8988T (cell line): ENCODE measurements around the gene ASTN2.
"Not testable (repeated sequence)": the region's sequence is repeated elsewhere in the genome, so short reads cannot be mapped to it uniquely, and the experiment has no call there.

Experiments used
- DNase-seq: peaks from one replicate; pipeline ENCODE4 v3.0.0; 2011

The ASTN2 gene

GRCh38 chr9:116901260-116901659 is 513.6 kb downstream of the ASTN2 start:
- DNase-seq = no peak

- DNase-seq = no peak
Observed at GRCh38 chr9:116900543-116900942, 514.3 kb downstream of the ASTN2 start.

DNA sequence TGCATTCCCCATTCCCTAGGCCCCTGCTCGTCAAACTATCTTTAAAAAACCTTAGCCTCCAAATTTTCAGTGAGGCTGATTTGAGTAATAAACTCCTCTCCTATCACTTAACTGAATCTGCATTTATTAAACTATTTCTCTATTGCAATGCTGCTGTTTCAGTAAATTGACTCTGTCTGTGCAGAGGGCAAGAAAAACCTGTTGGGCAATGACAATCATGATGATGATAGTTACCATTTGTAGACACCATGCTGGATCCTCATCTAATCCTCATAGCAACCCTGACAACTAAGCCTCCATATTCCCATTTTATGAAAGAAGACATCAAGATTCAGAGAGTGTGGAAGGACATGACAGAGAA is 514.9 kb downstream of the ASTN2 start:
- DNase-seq = no peak

DNA sequence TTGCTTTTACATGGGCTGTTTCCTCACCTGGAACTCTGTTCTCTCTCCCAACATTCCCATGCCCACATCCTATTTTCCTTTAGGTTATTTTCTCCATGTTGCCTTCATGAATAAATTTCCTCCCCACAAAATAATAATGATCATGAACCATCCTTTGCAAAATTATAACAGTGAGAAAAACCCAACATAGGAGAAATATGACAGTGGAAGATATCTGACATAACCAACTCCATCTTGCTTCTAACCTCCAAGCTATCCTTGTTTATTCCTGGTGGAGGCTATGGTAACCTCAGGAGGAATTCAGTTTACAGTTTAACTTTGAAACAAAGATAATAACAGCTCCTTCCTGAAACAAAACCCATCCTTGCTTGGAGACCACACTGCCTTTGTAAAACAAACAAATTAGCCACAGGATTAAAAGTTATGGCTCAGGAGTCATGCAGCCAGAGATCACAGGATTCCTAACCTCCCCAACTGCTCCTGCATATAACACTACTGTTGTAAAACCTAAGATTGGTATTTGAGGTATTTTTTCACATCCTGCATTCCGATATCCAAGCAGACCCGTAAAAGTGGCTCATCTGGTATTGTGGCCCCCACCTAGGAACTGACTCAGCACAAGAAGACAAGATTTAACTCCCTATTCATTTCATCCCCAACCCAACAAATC is 515.4 kb downstream of the ASTN2 start:
- DNase-seq = no peak

DNA sequence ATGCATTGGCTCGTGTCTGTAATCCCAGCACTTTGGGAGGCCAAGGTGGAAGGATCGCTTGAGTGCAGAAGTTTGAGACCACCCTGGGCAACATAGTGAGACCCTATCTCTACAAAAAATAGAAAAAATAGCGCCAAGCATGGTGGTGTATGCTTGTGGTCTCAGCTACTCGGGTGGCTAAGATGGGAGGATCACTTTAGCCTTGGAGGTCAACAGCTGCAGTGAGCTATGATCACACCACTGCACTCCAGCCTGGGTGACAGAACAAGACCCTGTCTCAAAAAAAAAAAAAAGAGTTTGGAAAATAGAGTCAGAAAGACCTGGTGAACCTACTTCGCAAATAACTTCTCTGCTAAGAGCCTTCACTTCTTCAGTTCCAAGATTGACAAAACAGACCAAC is 516.7 kb downstream of the ASTN2 start:
- DNase-seq = not testable (repeated sequence)

GRCh38 chr9:116897201-116897600 is 517.7 kb downstream of the ASTN2 start:
- DNase-seq = no peak

- DNase-seq = no peak
Observed at GRCh38 chr9:116895961-116896360, 518.9 kb downstream of the ASTN2 start.

DNA sequence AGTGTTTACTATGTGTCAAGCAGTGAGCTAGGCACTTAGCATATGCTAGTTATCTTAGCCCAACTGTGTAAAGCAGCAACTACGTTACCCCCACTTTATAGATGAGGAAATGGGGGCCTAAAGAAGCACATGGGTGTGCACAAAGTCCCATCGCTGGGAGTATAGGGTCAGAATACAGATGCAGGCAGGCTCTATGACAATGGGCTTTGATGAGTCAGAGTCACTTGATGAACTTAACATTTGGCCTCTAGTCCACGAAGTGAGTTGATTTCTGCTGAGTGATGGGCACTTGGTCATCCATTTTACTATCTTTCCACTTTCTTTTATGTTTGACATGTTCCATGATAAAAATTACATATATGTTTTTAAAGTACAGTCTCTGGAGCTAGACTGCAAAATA is 523.4 kb downstream of the ASTN2 start:
- no peak for DNase-seq

- not testable (repeated sequence) for DNase-seq
Observed at GRCh38 chr9:116888476-116888875, 526.4 kb downstream of the ASTN2 start.

DNA sequence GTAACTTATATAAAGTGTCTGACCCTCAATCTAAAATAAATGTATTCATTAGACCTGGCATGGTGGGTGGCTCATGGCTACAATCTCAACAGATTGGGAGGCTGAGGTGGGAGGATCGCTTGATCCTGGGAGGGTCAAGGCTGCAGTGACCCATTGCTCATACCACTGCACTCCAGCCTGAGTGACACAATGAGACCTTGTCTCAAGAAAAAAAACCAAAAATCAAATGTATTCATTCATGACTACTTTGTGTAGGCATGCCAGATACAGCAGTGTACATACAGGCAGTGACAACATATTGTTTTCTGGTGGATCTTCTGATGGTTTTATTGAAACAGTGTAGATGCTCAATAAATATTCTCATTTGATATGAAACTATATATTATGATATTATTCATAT is 526.8 kb downstream of the ASTN2 start:
- DNase-seq = no peak

DNA sequence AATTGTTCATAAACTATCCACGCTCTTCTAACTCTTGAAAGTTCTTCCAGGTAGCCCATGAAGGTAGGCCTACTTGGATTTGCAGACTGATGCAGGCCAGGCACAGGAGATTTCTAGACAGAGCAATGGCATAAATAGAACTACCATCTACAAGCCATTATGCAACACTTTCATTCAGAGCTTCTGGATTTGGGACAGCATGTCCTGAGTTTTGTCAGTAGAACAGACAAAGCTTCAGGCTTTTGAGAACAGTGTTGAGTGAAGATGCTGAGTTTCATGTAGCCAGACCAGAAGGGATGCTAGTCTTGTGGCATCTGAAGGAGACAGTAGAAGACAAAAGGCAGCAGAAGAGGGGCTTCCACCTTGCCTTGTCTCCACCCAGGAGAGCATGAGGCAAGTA is 531.2 kb downstream of the ASTN2 start:
- DNase-seq = no peak

DNA sequence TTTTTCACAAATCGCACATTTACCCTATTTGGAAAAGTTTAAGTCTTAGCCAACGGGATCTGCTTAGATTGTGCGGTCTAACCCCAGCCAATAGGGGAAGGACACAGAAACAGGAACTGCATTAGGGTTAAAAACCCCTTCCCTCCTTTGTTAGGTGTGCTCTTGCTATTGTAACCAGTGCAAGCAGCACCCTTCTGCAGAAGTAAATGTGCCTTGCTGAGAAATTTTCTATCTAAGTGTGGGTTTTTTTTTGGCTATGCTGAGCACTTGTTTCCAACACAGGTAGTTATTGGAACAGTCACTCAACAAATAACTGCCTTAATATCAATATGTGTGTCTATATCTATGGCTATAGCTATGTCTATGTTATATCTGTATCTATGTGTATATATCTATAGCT is 537.8 kb downstream of the ASTN2 start:
- no peak for DNase-seq

GRCh38 chr9:116875576-116875975 is 539.3 kb downstream of the ASTN2 start:
- no peak for DNase-seq

DNA sequence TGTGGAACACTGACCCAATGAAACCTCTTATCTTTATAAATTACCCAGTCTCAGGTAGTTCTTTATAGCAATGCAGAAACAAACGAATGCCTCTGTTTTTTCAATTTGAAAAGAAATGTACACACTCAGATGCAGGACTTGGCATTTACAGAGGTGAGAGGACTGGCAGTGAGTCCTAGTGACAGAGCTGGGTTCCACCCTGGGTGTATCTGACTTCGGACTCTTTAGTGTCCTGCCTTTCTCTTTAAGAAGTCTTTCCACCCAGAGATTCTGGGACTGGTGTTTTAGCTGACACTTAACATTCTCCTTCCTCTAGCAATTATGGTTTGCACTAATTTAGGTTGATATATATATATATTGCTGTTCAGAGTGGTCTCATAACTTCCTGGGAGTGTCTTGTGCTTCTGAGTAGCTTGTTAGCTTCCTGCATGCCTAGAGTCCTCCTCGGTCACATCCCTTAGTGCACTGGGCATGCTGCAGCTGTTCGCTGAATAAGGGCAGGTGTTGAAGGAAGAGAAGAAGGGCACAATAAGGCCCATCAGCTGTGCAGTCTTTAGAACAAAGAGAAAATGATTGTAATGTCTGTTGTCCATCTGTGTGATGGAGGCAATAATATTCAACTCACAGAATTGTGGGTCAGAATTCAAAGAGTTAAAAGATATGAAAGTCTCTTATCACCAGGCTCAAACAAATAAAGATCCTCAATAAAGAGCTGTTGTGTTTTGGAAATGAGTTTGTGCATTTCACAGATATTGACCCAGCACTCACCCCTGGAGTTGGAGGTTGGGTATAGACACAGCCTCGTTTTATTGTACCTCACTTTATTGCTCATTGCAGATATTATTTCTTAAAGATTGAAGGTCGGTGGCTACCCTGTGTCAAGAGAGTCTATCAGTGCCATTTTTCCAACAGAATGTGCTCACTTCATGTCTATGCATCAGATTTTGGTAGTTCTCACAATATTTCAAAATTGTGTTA is 540.6 kb downstream of the ASTN2 start:
- no peak for DNase-seq

DNA sequence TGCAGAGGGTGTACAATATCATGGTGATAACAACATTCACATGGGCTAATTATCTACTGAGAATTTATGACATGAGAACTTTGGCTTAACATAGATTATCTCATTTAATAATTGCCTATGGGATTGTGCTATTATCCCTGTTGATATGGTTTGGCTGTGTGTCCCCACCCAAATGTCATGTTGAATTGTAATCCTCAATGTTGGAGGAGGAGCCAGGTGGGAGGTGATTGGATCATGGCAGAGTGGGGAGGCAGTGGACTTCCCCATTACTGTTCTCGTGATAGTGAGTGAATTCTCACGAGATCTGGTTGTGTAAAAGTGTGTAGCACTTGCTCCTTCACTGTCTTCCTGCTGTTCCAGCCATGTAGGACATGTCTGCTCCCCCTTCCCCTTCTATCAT is 541.4 kb downstream of the ASTN2 start:
- DNase-seq = no peak

DNA sequence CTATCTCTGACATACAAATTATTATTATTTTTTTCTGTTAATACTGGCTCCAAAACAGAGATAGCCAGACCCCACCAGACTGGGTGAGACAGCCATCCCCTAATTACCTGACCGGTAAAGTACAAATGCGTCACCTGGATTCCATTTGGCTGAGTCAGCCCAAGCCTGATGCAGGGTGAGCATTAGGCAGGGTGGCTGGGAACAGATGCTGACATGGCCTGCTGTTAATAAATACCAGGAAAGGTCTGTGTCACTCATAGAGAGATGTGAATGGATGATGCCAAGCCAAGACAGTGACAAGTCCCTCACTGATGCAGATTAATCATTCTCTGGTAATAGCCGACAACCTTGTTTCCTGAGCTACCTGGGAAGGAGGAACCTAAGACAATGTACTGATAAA is 544.3 kb downstream of the ASTN2 start:
- no peak for DNase-seq

DNA sequence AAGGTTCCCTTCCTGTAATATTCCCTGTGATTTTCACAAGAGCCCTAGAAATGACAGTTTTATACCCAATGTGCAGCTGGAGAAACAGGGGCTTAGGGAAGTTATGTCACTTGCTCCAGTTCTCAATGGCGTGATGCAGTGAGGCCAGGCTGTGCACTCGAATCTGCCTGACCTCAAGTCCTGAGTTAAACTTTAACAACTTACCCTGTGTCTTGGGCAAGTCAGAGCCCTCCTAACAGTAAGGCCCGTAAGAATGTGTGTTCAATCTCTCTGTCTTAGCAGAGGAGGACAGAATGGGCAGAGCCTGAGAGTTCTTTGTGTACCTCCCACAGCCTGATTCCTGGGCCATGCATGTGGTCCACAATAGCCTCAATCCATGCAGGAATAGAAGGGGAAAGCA is 546.7 kb downstream of the ASTN2 start:
- no peak for DNase-seq

- DNase-seq = no peak
Observed at GRCh38 chr9:116861321-116861720, 553.5 kb downstream of the ASTN2 start.

GRCh38 chr9:116860509-116861120 is 554.2 kb downstream of the ASTN2 start:
- peak; percentile 21 for DNase-seq

- no peak for DNase-seq
Observed at GRCh38 chr9:116859763-116860162, 555.1 kb downstream of the ASTN2 start.

- no peak for DNase-seq
Observed at GRCh38 chr9:116857321-116857720, 557.5 kb downstream of the ASTN2 start.

DNA sequence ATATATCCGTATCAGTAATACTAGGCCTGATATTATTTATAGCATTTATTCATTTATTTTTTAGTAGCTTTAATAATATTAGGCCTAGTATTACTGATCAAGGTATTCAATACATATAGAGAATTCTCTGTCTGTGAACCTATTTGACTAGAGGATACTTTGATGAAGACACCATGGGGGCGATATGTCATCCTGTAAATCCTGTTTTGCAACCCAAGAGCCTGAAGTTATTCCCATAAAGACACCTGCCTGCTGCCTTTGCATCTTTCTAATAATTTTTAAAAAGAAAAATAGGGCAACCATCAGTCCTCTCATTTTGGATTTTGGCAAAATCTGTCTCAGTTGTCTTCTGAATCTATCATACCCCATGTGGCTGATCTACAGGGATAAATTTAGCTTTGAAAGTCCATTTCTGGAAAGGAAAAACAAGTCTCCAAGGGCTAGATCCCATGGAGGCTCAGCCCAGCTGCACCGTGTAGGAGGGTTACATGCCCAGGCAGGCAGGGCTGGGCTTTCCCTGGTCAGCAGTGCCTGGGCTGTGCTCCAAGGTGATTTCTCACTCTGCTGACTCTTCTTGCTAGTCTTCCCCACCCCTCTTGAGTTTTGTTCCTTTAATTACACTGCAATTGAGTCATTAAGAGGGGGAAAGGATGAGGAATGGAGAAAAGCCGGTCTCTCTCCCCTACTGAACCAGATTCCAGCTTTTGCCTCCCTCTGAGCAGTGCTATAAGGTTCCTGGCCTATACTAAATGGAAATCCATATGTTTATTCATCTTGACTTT is 558.8 kb downstream of the ASTN2 start:
- DNase-seq = no peak

- DNase-seq = no peak
Observed at GRCh38 chr9:116849721-116850120, 565.1 kb downstream of the ASTN2 start.
